HepG2 (cell line): ENCODE measurements around the gene CA9. TPM values are rescaled to one million over a fixed set of nuclear protein-coding genes. Genes with fewer than 3 reads are reported as not detected.

Source experiments
- CAMTA2 ChIP-seq: sonication (generic); formaldehyde crosslinking; IDR thresholded peaks from 2 replicates; pipeline ENCODE4 v1.4.0; 2020; ENCODE audit warnings: mild to moderate bottlenecking, missing genetic modification reagents, borderline replicate concordance
- CERS6 ChIP-seq: sonication (generic); formaldehyde crosslinking; IDR thresholded peaks from 2 replicates; pipeline ENCODE4 v1.5.0; 2020; ENCODE audit warnings: missing genetic modification reagents
- EEA1 ChIP-seq: sonication (generic); formaldehyde crosslinking; IDR thresholded peaks from 2 replicates; pipeline ENCODE4 v1.5.1; 2020; ENCODE audit warnings: mild to moderate bottlenecking, missing genetic modification reagents, borderline replicate concordance
- HOXA5 ChIP-seq: sonication (generic); formaldehyde crosslinking; IDR thresholded peaks from 2 replicates; pipeline ENCODE4 v1.4.0; 2020; ENCODE audit warnings: missing genetic modification reagents
- MAZ ChIP-seq, 2 experiments: sonication (generic) in 1 of 2; formaldehyde crosslinking in 1 of 2; IDR thresholded peaks; 2 replicates each; pipeline versions ENCODE4 v1.5.0 to v1.6.1; 2012 to 2020; ENCODE audit warnings: low read depth in 2 of 2, mild to moderate bottlenecking in 2 of 2, borderline replicate concordance in 1 of 2, improper control_type of control experiment in 1 of 2, low read length in 1 of 2, missing genetic modification reagents in 1 of 2, moderate library complexity in 1 of 2
- MED1 ChIP-seq: sonication (generic); formaldehyde crosslinking; IDR thresholded peaks from 2 replicates; pipeline ENCODE4 v1.4.0; 2020; ENCODE audit warnings: missing genetic modification reagents
- MIXL1 ChIP-seq: IDR thresholded peaks from 2 replicates; pipeline ENCODE4 v1.6.1; 2016
- MYPOP ChIP-seq: sonication (generic); formaldehyde crosslinking; IDR thresholded peaks from 2 replicates; pipeline ENCODE4 v1.8.1; 2023; ENCODE audit warnings: mild to moderate bottlenecking, moderate library complexity, missing genetic modification reagents
- NR1H2 ChIP-seq: sonication (generic); formaldehyde crosslinking; IDR thresholded peaks from 2 replicates; pipeline ENCODE4 v1.8.1; 2022; ENCODE audit warnings: low read depth, missing genetic modification reagents, borderline replicate concordance
- STAG1 ChIP-seq: sonication (generic); formaldehyde crosslinking; IDR thresholded peaks from 2 replicates; pipeline ENCODE4 v1.4.0; 2020; ENCODE audit warnings: missing genetic modification reagents
- TERF1 ChIP-seq: sonication (generic); formaldehyde crosslinking; IDR thresholded peaks from 2 replicates; pipeline ENCODE4 v1.8.0; 2022; ENCODE audit warnings: mild to moderate bottlenecking, missing genetic modification reagents, moderate library complexity
- TFDP1 ChIP-seq: IDR thresholded peaks from 2 replicates; pipeline ENCODE4 v1.6.1; 2016; ENCODE audit warnings: missing compliant biosample characterization, missing genetic modification reagents, borderline replicate concordance
- THAP8 ChIP-seq: sonication (generic); formaldehyde crosslinking; IDR thresholded peaks from 2 replicates; pipeline ENCODE4 v1.5.1; 2020; ENCODE audit warnings: missing genetic modification reagents, mild to moderate bottlenecking, borderline replicate concordance
- TOPORS ChIP-seq: sonication (generic); formaldehyde crosslinking; IDR thresholded peaks from 2 replicates; pipeline ENCODE4 v1.8.0; 2023; ENCODE audit warnings: mild to moderate bottlenecking, missing genetic modification reagents
- ZBTB26 ChIP-seq: IDR thresholded peaks from 2 replicates; pipeline ENCODE4 v1.6.1; 2016; ENCODE audit warnings: missing compliant biosample characterization, missing genetic modification reagents, borderline replicate concordance
- ZNF431 ChIP-seq: sonication (generic); formaldehyde crosslinking; IDR thresholded peaks from 2 replicates; pipeline ENCODE4 v1.9.0; 2022; ENCODE audit warnings: missing genetic modification reagents, low read depth, mild to moderate bottlenecking, borderline replicate concordance
- ZNF501 ChIP-seq: sonication (generic); formaldehyde crosslinking; IDR thresholded peaks from 2 replicates; pipeline ENCODE4 v1.5.1; 2020; ENCODE audit warnings: mild to moderate bottlenecking, moderate library complexity, missing genetic modification reagents
- ZNF614 ChIP-seq: IDR thresholded peaks from 2 replicates; pipeline ENCODE4 v1.6.1; 2018; ENCODE audit warnings: missing biosample characterization, missing genetic modification reagents, inconsistent platforms, borderline replicate concordance
- ZNF672 ChIP-seq: sonication (generic); formaldehyde crosslinking; IDR thresholded peaks from 2 replicates; pipeline ENCODE4 v1.8.1; 2022; ENCODE audit warnings: missing genetic modification reagents
- ZNF891 ChIP-seq: sonication (generic); formaldehyde crosslinking; IDR thresholded peaks from 2 replicates; pipeline ENCODE4 v1.5.0; 2020; ENCODE audit warnings: mild to moderate bottlenecking, missing genetic modification reagents
- ZSCAN20 ChIP-seq: sonication (generic); formaldehyde crosslinking; IDR thresholded peaks from 2 replicates; pipeline ENCODE4 v1.4.0; 2020; ENCODE audit warnings: missing genetic modification reagents, mild to moderate bottlenecking, borderline replicate concordance
- polyA plus RNA-seq, 8 experiments: library from polyadenylated mRNA; depleted of rRNA in 3 of 8; stranded (reverse) in 7 of 8; unstranded in 1 of 8; fragments of >200 nt; fragmentation: Illumina TruSeq in 4 of 8; extraction: Trizol in 4 of 8; gene quantifications; 2 replicates each; pipeline versions ENCODE4 v1.2.1 to v1.2.3, GENCODE V29; 2011 to 2016; ENCODE audit warnings: low read depth in 4 of 8, missing spikeins in 1 of 8, mixed read lengths in 1 of 8; ENCODE audit not compliant: insufficient read depth in 1 of 8
- total RNA-seq, 5 experiments: library from RNA; depleted of rRNA; stranded (reverse); fragments of >200 nt; fragmentation: Illumina TruSeq; extraction: Trizol; gene quantifications; 2 replicates each; pipeline ENCODE4 v1.2.3, GENCODE V29; 2016; ENCODE audit warnings: low read depth in 1 of 5

CA9 gene
- total and polyA plus RNA-seq, 2 of the 13 experiments (the other 11 are each of a cell fraction or from before 2014, with no cell fraction given) = 0.13 to 152 TPM

GRCh38 chr9:35657546-35658136 is 16.1 kb upstream of the CA9 start, which contains the start of gene RMRP (continued):
- TF ChIP-seq TFDP1 (CRISPR knock-in tag) (peak; percentile 98), HOXA5 (peak; percentile 96; the same call in 1 of the 2 replicates), ZNF672 (CRISPR knock-in tag) (0 out of 2 replicates have a peak, but pooled peaks have one; percentile 87), ZSCAN20 (CRISPR knock-in tag) (peak; percentile 93), MAZ (IDR thresholded peaks at IDR 0.05; ENCODE audit: borderline replicate concordance, low read depth, low read length) (peak; percentile 74), MAZ (CRISPR knock-in tag; IDR thresholded peaks at IDR 0.05; ENCODE audit: low read depth) (peak; percentile 89), MIXL1 (CRISPR knock-in tag) (peak; percentile 87), ZNF614 (CRISPR knock-in tag) (peak; percentile 84), CERS6 (peak; percentile 54; the same call in 1 of the 2 replicates), EEA1 (peak; percentile 16; the same call in 1 of the 2 replicates), MYPOP (CRISPR knock-in tag) (peak; percentile 96), TOPORS (CRISPR knock-in tag) (peak; percentile 97), TERF1 (CRISPR knock-in tag) (no peak), CAMTA2 (CRISPR knock-in tag) (no peak), ZNF431 (CRISPR knock-in tag) (peak; percentile 94), NR1H2 (CRISPR knock-in tag) (peak; percentile 94), MED1 (CRISPR knock-in tag) (peak; percentile 97), STAG1 (CRISPR knock-in tag) (peak; percentile 9; the same call in 1 of the 2 replicates), ZNF501 (CRISPR knock-in tag) (peak; percentile 96), ZNF891 (CRISPR knock-in tag) (peak; percentile 86; the same call in 1 of the 2 replicates), THAP8 (CRISPR knock-in tag) (peak; percentile 91; the same call in 1 of the 2 replicates), ZBTB26 (CRISPR knock-in tag) (no peak; the same call in 1 of the 2 replicates)
